HepG2 (cell line): ENCODE data around the gene EEF1A2. TPM values are rescaled to one million over a fixed set of nuclear protein-coding genes. Genes with fewer than 3 reads are reported as not detected.

ENCODE experiments used
- ATM ChIP-seq: fragments of 450-650 bp; IDR thresholded peaks from 2 replicates; pipeline ENCODE4 v1.7.1; 2017; ENCODE audit warnings: mild to moderate bottlenecking, borderline replicate concordance
- FOSL2 ChIP-seq: sonication (generic); formaldehyde crosslinking; IDR thresholded peaks from 2 replicates; pipeline ENCODE4 v1.4.0; 2020; ENCODE audit warnings: missing genetic modification reagents
- GMEB1 ChIP-seq: sonication (generic); formaldehyde crosslinking; IDR thresholded peaks from 2 replicates; pipeline ENCODE4 v1.5.1; 2020; ENCODE audit warnings: missing genetic modification reagents, mild to moderate bottlenecking, borderline replicate concordance
- HNF4G ChIP-seq, 2 experiments: sonication (generic) in 1 of 2; formaldehyde crosslinking in 1 of 2; IDR thresholded peaks; 2 replicates each; pipeline versions ENCODE4 v1.4.0 to v1.6.1; 2011 to 2020; ENCODE audit warnings: borderline replicate concordance in 2 of 2, low read depth in 2 of 2, mild to moderate bottlenecking in 2 of 2, low read length in 1 of 2, missing genetic modification reagents in 1 of 2, moderate library complexity in 1 of 2
- ZBTB43 ChIP-seq: sonication (generic); formaldehyde crosslinking; conservative IDR thresholded peaks from 2 replicates; pipeline ENCODE4 v1.4.0; 2020; ENCODE audit warnings: missing genetic modification reagents
- ZFAT ChIP-seq: sonication (generic); formaldehyde crosslinking; conservative IDR thresholded peaks from 2 replicates; pipeline ENCODE4 v1.8.1; 2023; ENCODE audit warnings: missing genetic modification reagents, inconsistent platforms
- ZNF407 ChIP-seq: sonication (generic); formaldehyde crosslinking; IDR thresholded peaks from one replicate; pipeline ENCODE4 v1.5.1; 2020; ENCODE audit warnings: mild to moderate bottlenecking, missing genetic modification reagents; ENCODE audit errors: not compliant biosample characterization
- ZNF431 ChIP-seq: sonication (generic); formaldehyde crosslinking; IDR thresholded peaks from 2 replicates; pipeline ENCODE4 v1.9.0; 2022; ENCODE audit warnings: missing genetic modification reagents, low read depth, mild to moderate bottlenecking, borderline replicate concordance
- polyA plus RNA-seq, 8 experiments: library from polyadenylated mRNA; depleted of rRNA in 3 of 8; stranded (reverse) in 7 of 8; unstranded in 1 of 8; fragments of >200 nt; fragmentation: Illumina TruSeq in 4 of 8; extraction: Trizol in 4 of 8; gene quantifications; 2 replicates each; pipeline versions ENCODE4 v1.2.1 to v1.2.3, GENCODE V29; 2011 to 2016; ENCODE audit warnings: low read depth in 4 of 8, missing spikeins in 1 of 8, mixed read lengths in 1 of 8; ENCODE audit not compliant: insufficient read depth in 1 of 8
- total RNA-seq, 5 experiments: library from RNA; depleted of rRNA; stranded (reverse); fragments of >200 nt; fragmentation: Illumina TruSeq; extraction: Trizol; gene quantifications; 2 replicates each; pipeline ENCODE4 v1.2.3, GENCODE V29; 2016; ENCODE audit warnings: low read depth in 1 of 5
- TF ChIP-seq, protein P1 (sequence below): sonication (generic); formaldehyde crosslinking; IDR thresholded peaks from 2 replicates; pipeline ENCODE4 v1.5.1; 2020; ENCODE audit warnings: missing genetic modification reagents, mild to moderate bottlenecking, borderline replicate concordance
- TF ChIP-seq, protein P2 (sequence below): sonication (generic); formaldehyde crosslinking; conservative IDR thresholded peaks from 2 replicates; pipeline ENCODE4 v1.8.0; 2022; ENCODE audit warnings: low read depth, missing genetic modification reagents

Gene EEF1A2
- total and polyA plus RNA-seq, 2 of the 13 experiments (the other 11 are each of a cell fraction or from before 2014, with no cell fraction given) = 0.44 to 0.87 TPM

DNA sequence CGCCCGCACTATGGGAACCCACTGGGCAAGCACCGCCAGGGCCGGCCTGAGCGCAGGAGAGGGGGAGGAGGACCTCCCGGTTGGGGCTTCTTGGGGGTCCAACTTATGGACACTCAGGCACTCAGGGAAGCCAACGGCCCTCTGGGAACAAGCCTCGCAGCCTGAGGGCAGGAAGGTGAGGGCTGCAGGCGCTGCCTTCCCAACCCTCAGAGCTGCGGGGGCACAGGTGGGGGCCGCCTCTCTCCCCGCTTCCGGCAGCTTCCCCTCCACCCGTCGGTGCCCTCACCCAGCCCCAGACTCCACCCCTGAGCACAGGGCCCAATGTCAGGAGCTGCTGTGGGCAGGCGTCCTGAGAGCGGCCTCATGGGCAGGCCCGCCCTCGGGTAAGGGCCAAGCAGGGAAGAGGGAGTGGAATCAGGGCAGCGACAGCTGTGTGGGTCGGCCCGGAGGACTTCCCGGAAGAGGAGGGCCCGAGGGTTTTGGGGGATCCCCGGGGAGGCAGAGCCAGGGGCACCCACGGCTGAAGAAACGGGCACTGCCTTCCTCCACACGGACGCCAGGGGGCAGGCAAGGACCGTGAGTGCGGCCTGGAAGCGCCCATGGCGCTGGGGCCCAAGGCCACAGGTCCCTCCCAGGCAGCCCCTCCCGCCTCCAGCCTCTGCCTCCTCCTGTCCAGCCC lies 38.8 kb upstream of the EEF1A2 start (continued):
- TF ChIP-seq, protein P1, sequence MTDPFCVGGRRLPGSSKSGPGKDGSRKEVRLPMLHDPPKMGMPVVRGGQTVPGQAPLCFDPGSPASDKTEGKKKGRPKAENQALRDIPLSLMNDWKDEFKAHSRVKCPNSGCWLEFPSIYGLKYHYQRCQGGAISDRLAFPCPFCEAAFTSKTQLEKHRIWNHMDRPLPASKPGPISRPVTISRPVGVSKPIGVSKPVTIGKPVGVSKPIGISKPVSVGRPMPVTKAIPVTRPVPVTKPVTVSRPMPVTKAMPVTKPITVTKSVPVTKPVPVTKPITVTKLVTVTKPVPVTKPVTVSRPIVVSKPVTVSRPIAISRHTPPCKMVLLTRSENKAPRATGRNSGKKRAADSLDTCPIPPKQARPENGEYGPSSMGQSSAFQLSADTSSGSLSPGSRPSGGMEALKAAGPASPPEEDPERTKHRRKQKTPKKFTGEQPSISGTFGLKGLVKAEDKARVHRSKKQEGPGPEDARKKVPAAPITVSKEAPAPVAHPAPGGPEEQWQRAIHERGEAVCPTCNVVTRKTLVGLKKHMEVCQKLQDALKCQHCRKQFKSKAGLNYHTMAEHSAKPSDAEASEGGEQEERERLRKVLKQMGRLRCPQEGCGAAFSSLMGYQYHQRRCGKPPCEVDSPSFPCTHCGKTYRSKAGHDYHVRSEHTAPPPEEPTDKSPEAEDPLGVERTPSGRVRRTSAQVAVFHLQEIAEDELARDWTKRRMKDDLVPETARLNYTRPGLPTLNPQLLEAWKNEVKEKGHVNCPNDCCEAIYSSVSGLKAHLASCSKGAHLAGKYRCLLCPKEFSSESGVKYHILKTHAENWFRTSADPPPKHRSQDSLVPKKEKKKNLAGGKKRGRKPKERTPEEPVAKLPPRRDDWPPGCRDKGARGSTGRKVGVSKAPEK = 0 out of 2 replicates have a peak, but pooled peaks have one; percentile 53
- TF ChIP-seq ATM (no peak), ZFAT (no peak), ZBTB43 (peak; percentile 88), FOSL2 (CRISPR knock-in tag) (peak; percentile 71), HNF4G (IDR thresholded peaks at IDR 0.05; ENCODE audit: borderline replicate concordance, low read depth, low read length) (peak; percentile 35; the same call in 1 of the 2 replicates), HNF4G (CRISPR knock-in tag; IDR thresholded peaks at IDR 0.05; ENCODE audit: borderline replicate concordance, low read depth) (peak; percentile 59; the same call in 1 of the 2 replicates), GMEB1 (peak; percentile 77), ZNF431 (peak; percentile 80), ZNF407 (CRISPR knock-in tag) (peak; percentile 85)
- TF ChIP-seq, protein P2, sequence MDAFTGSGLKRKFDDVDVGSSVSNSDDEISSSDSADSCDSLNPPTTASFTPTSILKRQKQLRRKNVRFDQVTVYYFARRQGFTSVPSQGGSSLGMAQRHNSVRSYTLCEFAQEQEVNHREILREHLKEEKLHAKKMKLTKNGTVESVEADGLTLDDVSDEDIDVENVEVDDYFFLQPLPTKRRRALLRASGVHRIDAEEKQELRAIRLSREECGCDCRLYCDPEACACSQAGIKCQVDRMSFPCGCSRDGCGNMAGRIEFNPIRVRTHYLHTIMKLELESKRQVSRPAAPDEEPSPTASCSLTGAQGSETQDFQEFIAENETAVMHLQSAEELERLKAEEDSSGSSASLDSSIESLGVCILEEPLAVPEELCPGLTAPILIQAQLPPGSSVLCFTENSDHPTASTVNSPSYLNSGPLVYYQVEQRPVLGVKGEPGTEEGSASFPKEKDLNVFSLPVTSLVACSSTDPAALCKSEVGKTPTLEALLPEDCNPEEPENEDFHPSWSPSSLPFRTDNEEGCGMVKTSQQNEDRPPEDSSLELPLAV (CRISPR knock-in tag) = no peak
